Kidney (tissue), 14 donors: Measurements from ENCODE around the gene COL12A1. TPM values are rescaled to one million over a fixed set of nuclear protein-coding genes. Genes with fewer than 3 reads are reported as not detected.

ENCODE experiments used
- DNase-seq, 5 donors: peaks; one replicate each; pipeline ENCODE4 v3.0.0-alpha.2; 2013 to 2020
- FAIRE-seq: peaks from 2 replicates; lab custom pipeline; 2012; peaks lifted over from hg19 to GRCh38; lab: Jason Lieb, UNC
- H3K27ac ChIP-seq, 2 donors: one replicate each; pipeline ENCODE4 v1.7.0; 2013; ENCODE audit warnings: low read depth in 2 of 2, low read length in 2 of 2, inconsistent platforms in 1 of 2
- H3K27me3 ChIP-seq: one replicate; pipeline ENCODE4 v1.7.1; 2013; ENCODE audit warnings: low read length, inconsistent platforms; ENCODE audit not compliant: control insufficient read depth, insufficient read depth
- H3K36me3 ChIP-seq, 3 donors: one replicate each; pipeline versions ENCODE4 v1.7.0 to v1.7.1; 2013; ENCODE audit warnings: low read length in 3 of 3, control low read depth in 1 of 3, inconsistent platforms in 1 of 3; ENCODE audit not compliant: insufficient read depth in 3 of 3, control insufficient read depth in 2 of 3
- H3K4me1 ChIP-seq, 3 donors: one replicate each; pipeline versions ENCODE4 v1.7.0 to v1.7.1; 2013; ENCODE audit warnings: low read length in 3 of 3, inconsistent platforms in 1 of 3, low read depth in 1 of 3; ENCODE audit not compliant: control insufficient read depth in 2 of 3, insufficient read depth in 2 of 3
- H3K4me3 ChIP-seq, 3 donors: one replicate each; pipeline versions ENCODE4 v1.7.0 to v1.8.1; 2013; ENCODE audit warnings: low read length in 3 of 3, control low read depth in 1 of 3, inconsistent platforms in 1 of 3
- H3K9ac ChIP-seq, 3 donors: one replicate each; pipeline versions ENCODE4 v1.7.0 to v1.7.1; 2013; ENCODE audit warnings: low read length in 3 of 3, control low read depth in 1 of 3, inconsistent platforms in 1 of 3
- H3K9me3 ChIP-seq, 3 donors: one replicate each; pipeline versions ENCODE4 v1.7.0 to v1.7.1; 2013; ENCODE audit warnings: low read length in 3 of 3, control low read depth in 1 of 3, inconsistent platforms in 1 of 3; ENCODE audit not compliant: control insufficient read depth in 2 of 3, insufficient read depth in 1 of 3
- CTCF ChIP-seq: IDR thresholded peaks from 3 replicates; pipeline ENCODE4 v1.5.1; 2012; ENCODE audit warnings: mild to moderate bottlenecking, moderate library complexity, borderline replicate concordance; ENCODE audit not compliant: insufficient read depth; ENCODE audit errors: extremely low read depth
- intact Hi-C: fragments of 100-400 bp; cut with DNase I; formaldehyde crosslinking; loops from one replicate; pipeline ENCODE4 v1.11.1; 2022
- polyA plus RNA-seq: library from polyadenylated mRNA; stranded (reverse); fragments of 350-450 nt; fragmentation: Illumina TruSeq; extraction: RNeasy Lipid Tissue Mini Kit (QIAGEN cat#74804); gene quantifications from one replicate; pipeline ENCODE4 v1.2.3, GENCODE V29; 2014; ENCODE audit warnings: low read depth, low replicate concordance; ENCODE audit not compliant: insufficient read depth
- total RNA-seq: library from RNA; stranded (reverse); fragmentation: NEBNext Ultra II Directional; extraction: Animal tissue kit (Norgen Biotek cat#: 25700); gene quantifications from one replicate; pipeline ENCODE4 v1.2.1, GENCODE V29; 2021
- donor health status: control.
- donor health status: control.
- donor health status: control.
- donor health status: control.
- donor health status: control.
- donor health status: DM: yes; HTN: yes; CAD: no.
- donor health status: Normal renal cell carcinoma (clear cell type).

Gene COL12A1
- total and polyA plus RNA-seq, 2 donors from 2014 or later = 12.3 to 28.3 TPM

- no peaks in the 10 kb centered on the region for H3K36me3 ChIP-seq
- no peak for DNase-seq
- H3K27me3 ChIP-seq = no peaks in the 10 kb centered on the region
- H3K9me3 ChIP-seq = no peaks in the 10 kb centered on the region
- H3K9ac ChIP-seq = no peak overlapping the region
- FAIRE-seq = no peak
- intact Hi-C loops = no loop called here
- TF ChIP-seq CTCF = no peak
- no peak overlapping the region for H3K27ac ChIP-seq
- H3K4me3 ChIP-seq = no peak overlapping the region
- no peaks in the 10 kb centered on the region for H3K4me1 ChIP-seq
Measured at GRCh38 chr6:75156186-75156878, 49.5 kb downstream of the COL12A1 start.

GRCh38 chr6:75155631-75156030, 50.2 kb downstream of the COL12A1 start:
- H3K36me3 ChIP-seq = no peaks in the 10 kb centered on the region
- no peak overlapping the region for H3K9ac ChIP-seq
- intact Hi-C loops = no loop called here
- DNase-seq = peak in 1 of 5 donors; percentile 8
- TF ChIP-seq CTCF = no peak
- H3K27ac ChIP-seq = no peak overlapping the region
- H3K4me1 ChIP-seq = no peaks in the 10 kb centered on the region
- no peak overlapping the region for H3K4me3 ChIP-seq
- H3K27me3 ChIP-seq = no peaks in the 10 kb centered on the region
- FAIRE-seq = no peak
- H3K9me3 ChIP-seq = no peaks in the 10 kb centered on the region

GRCh38 chr6:75154973-75155372, 50.9 kb downstream of the COL12A1 start:
- Histone ChIP-seq H3K4me1 (no peaks in the 10 kb centered on the region), H3K27me3 (no peaks in the 10 kb centered on the region), H3K9ac (no peak overlapping the region), H3K4me3 (no peak overlapping the region), H3K27ac (no peak overlapping the region), H3K36me3 (no peaks in the 10 kb centered on the region), H3K9me3 (no peaks in the 10 kb centered on the region)
- FAIRE-seq = no peak
- DNase-seq = no peak
- no peak for TF ChIP-seq CTCF
- intact Hi-C loops = no loop called here
